KMS-11 (cell line): Measurements from ENCODE around the gene KRT1.

Source experiments
- H2AFZ ChIP-seq: fragments of 200-600 bp; sonication (generic); 2 replicates; pipeline ENCODE4 v1.6.1; 2016; ENCODE audit warnings: antibody characterized with exemption, mixed run types, low read depth
- H3K27ac ChIP-seq: fragments of 200-600 bp; sonication (generic); 2 replicates; pipeline ENCODE4 v1.6.1; 2016; ENCODE audit warnings: mild to moderate bottlenecking, mixed run types
- H3K27me3 ChIP-seq: fragments of 200-600 bp; sonication (generic); 2 replicates; pipeline ENCODE4 v1.6.1; 2017; ENCODE audit warnings: mild to moderate bottlenecking, low read depth, mixed run types, moderate library complexity; ENCODE audit not compliant: insufficient read depth
- H3K36me3 ChIP-seq: fragments of 200-600 bp; sonication (generic); 2 replicates; pipeline ENCODE4 v1.6.1; 2017; ENCODE audit warnings: mild to moderate bottlenecking, mixed run types; ENCODE audit not compliant: insufficient read depth
- H3K4me1 ChIP-seq: fragments of 200-600 bp; sonication (generic); 2 replicates; pipeline ENCODE4 v1.6.1; 2016; ENCODE audit warnings: mild to moderate bottlenecking, low read depth, mixed run types; ENCODE audit not compliant: poor library complexity, severe bottlenecking
- H3K4me2 ChIP-seq: fragments of 200-600 bp; sonication (generic); 2 replicates; pipeline ENCODE4 v1.7.0; 2016; ENCODE audit warnings: mild to moderate bottlenecking, mixed run types
- H3K4me3 ChIP-seq: fragments of 200-600 bp; sonication (generic); IDR thresholded peaks from 2 replicates; pipeline ENCODE4 v1.6.1; 2017; ENCODE audit warnings: low read depth, low read length, mixed read lengths; ENCODE audit not compliant: insufficient read depth
- H3K79me2 ChIP-seq: fragments of 200-600 bp; sonication (generic); 2 replicates; pipeline ENCODE4 v1.6.1; 2016; ENCODE audit warnings: low read depth, mixed run types; ENCODE audit not compliant: insufficient read depth
- H3K9ac ChIP-seq: fragments of 200-600 bp; sonication (generic); 2 replicates; pipeline ENCODE4 v1.6.1; 2016; ENCODE audit warnings: mild to moderate bottlenecking, mixed run types
- H4K20me1 ChIP-seq: fragments of 200-600 bp; sonication (generic); 2 replicates; pipeline ENCODE4 v1.6.1; 2016; ENCODE audit warnings: mild to moderate bottlenecking, mixed run types; ENCODE audit not compliant: insufficient read depth
- CTCF ChIP-seq: fragments of 200-600 bp; sonication (generic); conservative IDR thresholded peaks from 2 replicates; pipeline ENCODE4 v1.6.1; 2017; ENCODE audit warnings: low read depth, mild to moderate bottlenecking, antibody characterized with exemption, low read length, moderate library complexity, mixed read lengths

KRT1 gene

DNA sequence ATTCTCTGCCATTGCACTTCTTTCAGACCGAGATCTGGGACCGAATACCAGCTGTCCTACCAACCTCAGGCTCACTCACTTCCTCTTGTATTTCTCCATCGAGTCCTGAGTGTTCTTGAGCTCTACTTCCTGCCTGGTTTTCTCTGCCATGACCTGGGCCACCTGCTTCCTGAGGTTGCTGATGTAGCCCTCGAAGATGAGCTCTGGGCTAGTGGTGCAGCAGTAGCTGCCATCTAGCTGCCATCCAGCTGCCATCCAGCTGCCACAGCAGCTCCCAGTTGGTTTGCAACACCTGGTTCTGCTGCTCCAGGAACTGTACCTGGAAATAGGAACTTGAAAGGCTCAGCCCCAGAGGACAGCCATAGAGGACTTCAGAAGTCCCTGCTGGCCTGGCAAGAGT, 46.8 kb downstream of the KRT1 start:
- Histone ChIP-seq H3K4me2 (no peak overlapping the region), H3K4me1 (no peaks in the 10 kb centered on the region)
- no peak for TF ChIP-seq CTCF

DNA sequence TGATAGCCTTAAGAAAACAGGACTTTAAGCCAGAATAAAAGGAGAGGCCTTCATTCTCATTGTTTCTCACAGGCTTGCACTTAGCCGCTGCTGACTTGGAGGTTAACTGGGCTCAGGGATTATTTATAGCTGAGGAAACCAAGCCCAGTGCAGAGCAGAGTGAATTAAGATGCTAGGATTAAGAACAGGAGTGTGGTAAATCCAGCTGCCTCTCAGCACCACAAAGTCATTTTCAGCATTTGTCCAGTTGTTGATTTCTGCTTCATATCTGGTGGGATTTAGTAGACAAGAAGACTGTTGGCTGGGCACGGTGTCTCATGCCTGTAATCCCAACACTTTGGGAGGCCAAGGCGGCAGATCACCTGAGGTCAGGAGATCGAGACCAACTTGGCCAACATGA, 47.6 kb downstream of the KRT1 start:
- H3K4me2 ChIP-seq: no peak overlapping the region
- H3K9ac ChIP-seq: no peak overlapping the region
- H4K20me1 ChIP-seq: no peaks in the 10 kb centered on the region
- no peak overlapping the region for H2AFZ ChIP-seq
- TF ChIP-seq CTCF: no peak
- no peak overlapping the region for H3K27ac ChIP-seq
- no peaks in the 10 kb centered on the region for H3K79me2 ChIP-seq
- peaks cover 9% of the 10 kb centered on the region; the same call in 1 of the 2 replicates for H3K27me3 ChIP-seq
- no peaks in the 10 kb centered on the region for H3K36me3 ChIP-seq
- no peak overlapping the region for H3K4me3 ChIP-seq
- H3K4me1 ChIP-seq: no peaks in the 10 kb centered on the region

More for the DNA sequence above, 46.8 kb downstream of the KRT1 start:
- no peak overlapping the region for H3K27ac ChIP-seq
- peaks cover 9% of the 10 kb centered on the region; the same call in 1 of the 2 replicates for H3K27me3 ChIP-seq
- no peaks in the 10 kb centered on the region for H4K20me1 ChIP-seq
- H2AFZ ChIP-seq: no peak overlapping the region
- no peaks in the 10 kb centered on the region for H3K79me2 ChIP-seq
- H3K9ac ChIP-seq: no peak overlapping the region
- H3K4me3 ChIP-seq: no peak overlapping the region
- no peaks in the 10 kb centered on the region for H3K36me3 ChIP-seq

- Histone ChIP-seq H3K79me2 (no peaks in the 10 kb centered on the region), H3K4me1 (no peaks in the 10 kb centered on the region), H3K4me2 (no peak overlapping the region), H4K20me1 (no peaks in the 10 kb centered on the region), H3K27me3 (peaks cover 9% of the 10 kb centered on the region; the same call in 1 of the 2 replicates), H3K36me3 (no peaks in the 10 kb centered on the region), H3K4me3 (no peak overlapping the region), H2AFZ (no peak overlapping the region), H3K27ac (no peak overlapping the region), H3K9ac (no peak overlapping the region)
- TF ChIP-seq CTCF: no peak
Measured at GRCh38 chr12:52631676-52632459, 48.3 kb downstream of the KRT1 start.

- no peak overlapping the region for H2AFZ ChIP-seq
- H3K36me3 ChIP-seq: no peaks in the 10 kb centered on the region
- peaks cover 9% of the 10 kb centered on the region; the same call in 1 of the 2 replicates for H3K27me3 ChIP-seq
- H3K27ac ChIP-seq: no peak overlapping the region
- H3K9ac ChIP-seq: no peak overlapping the region
- no peak for TF ChIP-seq CTCF
- H4K20me1 ChIP-seq: no peaks in the 10 kb centered on the region
- no peak overlapping the region for H3K4me3 ChIP-seq
- H3K79me2 ChIP-seq: no peaks in the 10 kb centered on the region
- H3K4me2 ChIP-seq: no peak overlapping the region
- no peaks in the 10 kb centered on the region for H3K4me1 ChIP-seq
Measured at GRCh38 chr12:52631264-52631663, 48.9 kb downstream of the KRT1 start.
